Endothelial cell of umbilical vein (primary cell): Measurements from ENCODE around the gene CD33.

Experiments used
- EZH2 ChIP-seq: IDR thresholded peaks from 2 replicates; pipeline ENCODE4 v1.6.1; 2012; ENCODE audit warnings: borderline replicate concordance, low read depth, mild to moderate bottlenecking, moderate library complexity, low read length, inconsistent platforms; ENCODE audit not compliant: severe bottlenecking
- JUN ChIP-seq: IDR thresholded peaks from 2 replicates; pipeline ENCODE4 v1.6.1; 2011; ENCODE audit warnings: borderline replicate concordance, low read depth; ENCODE audit not compliant: insufficient read length, insufficient read depth
- MYC ChIP-seq: IDR thresholded peaks from one replicate; pipeline ENCODE4 v1.6.1; 2011; ENCODE audit warnings: mild to moderate bottlenecking, low read depth, low read length
- POLR2A ChIP-seq: IDR thresholded peaks from 2 replicates; pipeline ENCODE4 v1.6.1; 2012; ENCODE audit warnings: low read depth, mild to moderate bottlenecking, control low read depth, low read length
- POLR2AphosphoS5 ChIP-seq: IDR thresholded peaks from 2 replicates; pipeline ENCODE4 v1.6.1; 2012; ENCODE audit warnings: low read depth, mild to moderate bottlenecking, control low read depth, low read length, moderate library complexity; ENCODE audit not compliant: insufficient read depth
- TF ChIP-seq, protein P1 (sequence below), 2 donors: IDR thresholded peaks; 1 replicate in 1 of 2; 2 replicates in 1 of 2; pipeline ENCODE4 v1.5.1; 2011; ENCODE audit warnings: low read length in 2 of 2, mild to moderate bottlenecking in 2 of 2, moderate library complexity in 2 of 2, control low read depth in 1 of 2, inconsistent platforms in 1 of 2, low read depth in 1 of 2; ENCODE audit not compliant: insufficient read depth in 1 of 2; ENCODE audit errors: extremely low read depth in 1 of 2

DNA sequence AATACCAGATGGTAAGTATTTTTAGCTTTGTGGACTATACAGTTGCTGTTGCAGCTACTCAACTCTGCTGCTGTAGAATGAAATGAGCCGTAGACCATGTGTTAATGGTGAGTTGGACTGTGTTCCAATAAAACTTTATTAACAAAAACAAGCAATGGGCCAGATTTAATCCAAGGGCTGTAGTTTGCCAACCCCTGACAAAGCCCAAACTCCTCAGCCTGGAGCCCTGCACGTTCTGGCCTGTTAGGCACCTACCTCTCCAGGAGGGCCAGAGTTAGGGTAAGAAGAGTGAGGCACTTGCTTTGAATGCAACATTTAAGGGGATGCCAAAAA lies 36.7 kb upstream of the CD33 start:
- TF ChIP-seq, protein P1, sequence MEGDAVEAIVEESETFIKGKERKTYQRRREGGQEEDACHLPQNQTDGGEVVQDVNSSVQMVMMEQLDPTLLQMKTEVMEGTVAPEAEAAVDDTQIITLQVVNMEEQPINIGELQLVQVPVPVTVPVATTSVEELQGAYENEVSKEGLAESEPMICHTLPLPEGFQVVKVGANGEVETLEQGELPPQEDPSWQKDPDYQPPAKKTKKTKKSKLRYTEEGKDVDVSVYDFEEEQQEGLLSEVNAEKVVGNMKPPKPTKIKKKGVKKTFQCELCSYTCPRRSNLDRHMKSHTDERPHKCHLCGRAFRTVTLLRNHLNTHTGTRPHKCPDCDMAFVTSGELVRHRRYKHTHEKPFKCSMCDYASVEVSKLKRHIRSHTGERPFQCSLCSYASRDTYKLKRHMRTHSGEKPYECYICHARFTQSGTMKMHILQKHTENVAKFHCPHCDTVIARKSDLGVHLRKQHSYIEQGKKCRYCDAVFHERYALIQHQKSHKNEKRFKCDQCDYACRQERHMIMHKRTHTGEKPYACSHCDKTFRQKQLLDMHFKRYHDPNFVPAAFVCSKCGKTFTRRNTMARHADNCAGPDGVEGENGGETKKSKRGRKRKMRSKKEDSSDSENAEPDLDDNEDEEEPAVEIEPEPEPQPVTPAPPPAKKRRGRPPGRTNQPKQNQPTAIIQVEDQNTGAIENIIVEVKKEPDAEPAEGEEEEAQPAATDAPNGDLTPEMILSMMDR (IDR thresholded peaks at IDR 0.05; ENCODE audit: extremely low read depth in 1 of 2, insufficient read depth in 1 of 2, low read depth in 1 of 2, low read length in 2 of 2), result no peak
- TF ChIP-seq POLR2AphosphoS5 (no peak), JUN (no peak), EZH2 (no peak), MYC (no peak), POLR2A (no peak)
